BLaER1 treated with 17β-estradiol and CSF1 and Interleukin-3, amounts not matched to agents 10 nM and 100 nM (cell line): ENCODE measurements around the gene LSM12.

Experiments used
- H3K27ac ChIP-seq, 11 experiments: shearing (Covaris generic); formaldehyde crosslinking; 2 replicates each; pipeline ENCODE4 v1.8.1; 2022
- H3K27me3 ChIP-seq, 11 experiments: shearing (Covaris generic); formaldehyde crosslinking; 2 replicates each; pipeline ENCODE4 v1.8.1; 2022
- H3K36me3 ChIP-seq, 11 experiments: shearing (Covaris generic); formaldehyde crosslinking; 2 replicates each; pipeline ENCODE4 v1.8.1; 2022
- H3K4me1 ChIP-seq, 10 experiments: shearing (Covaris generic); formaldehyde crosslinking; 2 replicates each; pipeline ENCODE4 v1.8.1; 2022
- H3K4me2 ChIP-seq, 11 experiments: shearing (Covaris generic); formaldehyde crosslinking; 2 replicates each; pipeline ENCODE4 v1.8.1; 2022
- H3K4me3 ChIP-seq, 10 experiments: shearing (Covaris generic); formaldehyde crosslinking; 2 replicates each; pipeline ENCODE4 v1.8.1; 2022
- H3K9ac ChIP-seq, 11 experiments: shearing (Covaris generic); formaldehyde crosslinking; 2 replicates each; pipeline ENCODE4 v1.8.1; 2022
- H3K9me3 ChIP-seq, 11 experiments: shearing (Covaris generic); formaldehyde crosslinking; replicated peaks in 1 of 11; 2 replicates each; pipeline ENCODE4 v1.8.1; 2022
- H4K20me1 ChIP-seq, 11 experiments: shearing (Covaris generic); formaldehyde crosslinking; 2 replicates each; pipeline ENCODE4 v1.8.1; 2022
- Cebpa-rat ChIP-seq, 11 experiments: shearing (Covaris generic); IDR thresholded peaks; 2 replicates each; pipeline ENCODE4 v1.8.1; 2022

The LSM12 gene

GRCh38 chr17:44075598-44076293, 9.3 kb upstream of the LSM12 start:
- peak overlapping the region in 9 of 11 experiments; percentile 30 to 85 (median 71); a peak in 15 of 22 replicates for H3K27ac ChIP-seq
- H3K4me1 ChIP-seq, result peaks cover 52 to 95% (median 80%) of the 10 kb centered on the region in 10 experiments
- H4K20me1 ChIP-seq, result peaks cover 0 to 25% (median 9%) of the 10 kb centered on the region in 11 experiments; a peak in 10 of 22 replicates
- peaks cover 53 to 77% (median 73%) of the 10 kb centered on the region in 11 experiments for H3K36me3 ChIP-seq
- H3K27me3 ChIP-seq, result no peaks in the 10 kb centered on the region
- peak overlapping the region in 8 of 11 experiments; percentile 74 to 96 (median 87); a peak in 14 of 22 replicates for H3K4me2 ChIP-seq
- H3K9me3 ChIP-seq, result no peaks in the 10 kb centered on the region
- TF ChIP-seq Cebpa-rat (IDR thresholded peaks at IDR 0.05), result no peak
- peak overlapping the region in 8 of 11 experiments; percentile 47 to 69 (median 62); a peak in 10 of 22 replicates for H3K9ac ChIP-seq
- H3K4me3 ChIP-seq, result no peak overlapping the region

- H3K4me3 ChIP-seq, result no peak overlapping the region
- TF ChIP-seq Cebpa-rat (IDR thresholded peaks at IDR 0.05), result no peak
- H4K20me1 ChIP-seq, result peaks cover 0 to 17% (median 8%) of the 10 kb centered on the region in 11 experiments; a peak in 7 of 22 replicates
- no peaks in the 10 kb centered on the region for H3K27me3 ChIP-seq
- peak overlapping the region in 2 of 11 experiments; percentile 2 to 50; a peak in 2 of 22 replicates for H3K9ac ChIP-seq
- H3K4me2 ChIP-seq, result no peak overlapping the region
- H3K9me3 ChIP-seq, result no peaks in the 10 kb centered on the region
- peaks cover 48 to 90% (median 75%) of the 10 kb centered on the region in 10 experiments for H3K4me1 ChIP-seq
- H3K27ac ChIP-seq, result peak overlapping the region in 2 of 11 experiments; percentile 83 to 85; a peak in 3 of 22 replicates
- H3K36me3 ChIP-seq, result peaks cover 47 to 69% (median 65%) of the 10 kb centered on the region in 11 experiments
Observed at GRCh38 chr17:44074911-44075285, 8.4 kb upstream of the LSM12 start.

GRCh38 chr17:44074231-44074910, 7.9 kb upstream of the LSM12 start:
- TF ChIP-seq Cebpa-rat (IDR thresholded peaks at IDR 0.05), result no peak
- H3K9ac ChIP-seq, result peak overlapping the region in 6 of 11 experiments; percentile 2 to 50 (median 28); a peak in 6 of 22 replicates
- no peaks in the 10 kb centered on the region for H3K27me3 ChIP-seq
- no peak overlapping the region for H3K4me2 ChIP-seq
- peaks cover 53 to 90% (median 75%) of the 10 kb centered on the region in 10 experiments for H3K4me1 ChIP-seq
- H3K9me3 ChIP-seq, result no peaks in the 10 kb centered on the region
- peak overlapping the region in 4 of 11 experiments; percentile 4 to 31 (median 26); a peak in 4 of 22 replicates for H3K27ac ChIP-seq
- H3K4me3 ChIP-seq, result no peak overlapping the region
- peaks cover 47 to 66% (median 60%) of the 10 kb centered on the region in 11 experiments for H3K36me3 ChIP-seq
- H4K20me1 ChIP-seq, result peaks cover 0 to 17% (median 8%) of the 10 kb centered on the region in 11 experiments; a peak in 7 of 22 replicates

GRCh38 chr17:44071772-44072171, 5.3 kb upstream of the LSM12 start:
- H3K4me1 ChIP-seq, result peaks cover 55 to 89% (median 68%) of the 10 kb centered on the region in 10 experiments
- TF ChIP-seq Cebpa-rat (IDR thresholded peaks at IDR 0.05), result no peak
- H3K27ac ChIP-seq, result peak overlapping the region; percentile 50 to 97 (median 93); a peak in 21 of 22 replicates
- H3K27me3 ChIP-seq, result no peaks in the 10 kb centered on the region
- H3K4me3 ChIP-seq, result peak overlapping the region; percentile 55 to 76 (median 72)
- H3K36me3 ChIP-seq, result peaks cover 30 to 40% (median 35%) of the 10 kb centered on the region in 11 experiments
- H3K4me2 ChIP-seq, result peak overlapping the region; percentile 93 to 100 (median 97)
- no peaks in the 10 kb centered on the region for H3K9me3 ChIP-seq
- H3K9ac ChIP-seq, result peak overlapping the region; percentile 69 to 95 (median 89)
- H4K20me1 ChIP-seq, result peaks cover 0 to 8% (median under 1%) of the 10 kb centered on the region in 11 experiments; a peak in 4 of 22 replicates

GRCh38 chr17:44071198-44071520, 4.7 kb upstream of the LSM12 start:
- peak overlapping the region; percentile 69 to 95 (median 89) for H3K9ac ChIP-seq
- H4K20me1 ChIP-seq, result peaks cover 0 to 7% (median 0%) of the 10 kb centered on the region in 11 experiments; a peak in 3 of 22 replicates
- H3K36me3 ChIP-seq, result peaks cover 24 to 34% (median 29%) of the 10 kb centered on the region in 11 experiments
- H3K27me3 ChIP-seq, result no peaks in the 10 kb centered on the region
- peak overlapping the region; percentile 93 to 100 (median 97) for H3K4me2 ChIP-seq
- H3K4me3 ChIP-seq, result peak overlapping the region; percentile 55 to 76 (median 72)
- no peaks in the 10 kb centered on the region for H3K9me3 ChIP-seq
- TF ChIP-seq Cebpa-rat (IDR thresholded peaks at IDR 0.05), result no peak
- peak overlapping the region; percentile 50 to 97 (median 93); a peak in 21 of 22 replicates for H3K27ac ChIP-seq
- H3K4me1 ChIP-seq, result peaks cover 50 to 84% (median 63%) of the 10 kb centered on the region in 10 experiments

GRCh38 chr17:44070455-44071197, 4.2 kb upstream of the LSM12 start, which contains the start of gene G6PC3:
Gene G6PC3, plus strand, starts transcription at chr17:44070735. Its CDS starts 231 bp downstream, at chr17:44070966.
- peak within 1 kb of the TSS; percentile 55 to 76 (median 72) for H3K4me3 ChIP-seq

GRCh38 chr17:44069974-44070454, 3.5 kb upstream of the LSM12 start:
- no peak for TF ChIP-seq Cebpa-rat (IDR thresholded peaks at IDR 0.05)
- H3K4me2 ChIP-seq, result peak overlapping the region; percentile 88 to 100 (median 96)
- H4K20me1 ChIP-seq, result peaks cover 7 to 12% (median 10%) of the 10 kb centered on the region in 11 experiments; a peak in 18 of 22 replicates
- no peaks in the 10 kb centered on the region for H3K27me3 ChIP-seq
- H3K4me1 ChIP-seq, result peaks cover 48 to 77% (median 62%) of the 10 kb centered on the region in 10 experiments
- H3K27ac ChIP-seq, result peak overlapping the region; percentile 74 to 97 (median 93)
- peaks cover 12 to 25% (median 18%) of the 10 kb centered on the region in 11 experiments for H3K36me3 ChIP-seq
- H3K9me3 ChIP-seq, result no peaks in the 10 kb centered on the region
- peak overlapping the region; percentile 79 to 95 (median 89) for H3K9ac ChIP-seq
- peak overlapping the region; percentile 55 to 76 (median 72) for H3K4me3 ChIP-seq

More at GRCh38 chr17:44070455-44071197, 4.2 kb upstream of the LSM12 start, which contains the start of gene G6PC3:
- Histone ChIP-seq H3K27ac (peak within 1 kb of the TSS; percentile 74 to 97 (median 93)), H3K4me1 (peaks cover 45 to 78% (median 59%) of the 10 kb centered on the region in 10 experiments), H3K27me3 (no peaks in the 10 kb centered on the region), H3K4me2 (peak within 1 kb of the TSS; percentile 93 to 100 (median 97)), H3K36me3 (peaks cover 18 to 29% (median 24%) of the 10 kb centered on the region in 11 experiments), H4K20me1 (peaks cover under 1 to 7% (median 4%) of the 10 kb centered on the region in 11 experiments; a peak in 16 of 22 replicates), H3K9me3 (no peaks in the 10 kb centered on the region), H3K9ac (peak within 1 kb of the TSS; percentile 79 to 95 (median 89))
- no peak for TF ChIP-seq Cebpa-rat (IDR thresholded peaks at IDR 0.05)

- peaks cover 31 to 36% (median 33%) of the 10 kb centered on the region in 11 experiments; a peak in 20 of 22 replicates for H4K20me1 ChIP-seq
- TF ChIP-seq Cebpa-rat (IDR thresholded peaks at IDR 0.05), result no peak
- H3K27me3 ChIP-seq, result no peaks in the 10 kb centered on the region
- peaks cover 53 to 80% (median 61%) of the 10 kb centered on the region in 10 experiments for H3K4me1 ChIP-seq
- peaks cover 15 to 28% (median 25%) of the 10 kb centered on the region in 11 experiments for H3K36me3 ChIP-seq
- peak overlapping the region; percentile 64 to 97 (median 86); a peak in 20 of 22 replicates for H3K4me2 ChIP-seq
- peak overlapping the region; percentile 82 to 98 (median 94); a peak in 18 of 22 replicates for H3K27ac ChIP-seq
- H3K9me3 ChIP-seq, result no peaks in the 10 kb centered on the region
- peak overlapping the region in 5 of 11 experiments; percentile 92 to 95 (median 94); a peak in 5 of 22 replicates for H3K9ac ChIP-seq
- H3K4me3 ChIP-seq, result peak overlapping the region in 1 of 10 experiments; percentile 82; a peak in 1 of 20 replicates
Observed at GRCh38 chr17:44067545-44067940, 1.1 kb upstream of the LSM12 start.
